HFFc6 (cell line): ENCODE data around the gene NPAS3. TPM values are rescaled to one million over a fixed set of nuclear protein-coding genes. Genes with fewer than 3 reads are reported as not detected.

Source experiments
- DNase-seq: peaks from one replicate; pipeline ENCODE4 v3.0.0-alpha.2; 2018
- H3K27ac Mint-ChIP-seq: 2 replicates; pipeline ENCODE4 v1.8.0; 2020; ENCODE audit warnings: mild to moderate bottlenecking, mixed read lengths
- H3K27me3 Mint-ChIP-seq: 2 replicates; pipeline ENCODE4 v1.8.0; 2021; ENCODE audit warnings: mild to moderate bottlenecking, moderate library complexity, mixed read lengths; ENCODE audit not compliant: insufficient read depth
- H3K36me3 Mint-ChIP-seq: 2 replicates; pipeline ENCODE4 v1.8.0; 2021; ENCODE audit warnings: low read depth, mixed read lengths
- H3K4me1 Mint-ChIP-seq: 2 replicates; pipeline ENCODE4 v1.8.0; 2020; ENCODE audit warnings: low read depth, mixed read lengths
- H3K4me3 Mint-ChIP-seq: 2 replicates; pipeline ENCODE4 v1.8.0; 2020; ENCODE audit warnings: mild to moderate bottlenecking, moderate library complexity, mixed read lengths
- H3K9me3 Mint-ChIP-seq: 2 replicates; pipeline ENCODE4 v1.8.0; 2020; ENCODE audit warnings: mild to moderate bottlenecking, mixed read lengths
- total RNA-seq, 6 experiments: library from RNA; stranded (reverse); fragmentation: NEBNext Ultra II Directional; extraction: Animal tissue kit (Norgen Biotek cat#: 25700); gene quantifications; 2 replicates in 1 of 6; 3 replicates in 5 of 6; pipeline ENCODE4 v1.2.3, GENCODE V29; 2021
- TF ChIP-seq, protein P1 (sequence below): fragments of 200-600 bp; sonication (generic); IDR thresholded peaks from 2 replicates; pipeline ENCODE4 v1.5.0; 2021; ENCODE audit warnings: antibody characterized with exemption, mild to moderate bottlenecking

NPAS3 gene
- total RNA-seq, 6 experiments from 2014 or later, result not detected

DNA sequence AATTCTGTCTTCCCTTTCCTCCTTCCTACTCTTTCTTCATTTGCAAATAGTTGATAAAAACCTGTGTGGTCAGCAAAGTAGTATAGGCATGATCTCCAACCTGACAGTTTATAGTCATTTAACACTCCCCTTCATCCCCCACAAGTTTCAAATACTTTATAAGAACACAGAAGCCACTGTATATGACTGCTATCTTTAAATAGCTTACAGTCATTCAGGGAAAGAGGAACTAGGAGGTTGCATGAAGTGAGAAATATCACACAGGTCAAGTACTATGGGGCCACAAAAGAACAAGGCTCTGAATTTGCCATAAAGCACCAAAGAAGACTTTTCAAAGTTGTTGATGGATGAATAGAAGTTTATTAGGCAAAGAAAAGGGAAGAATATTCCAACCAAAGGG lies 431.3 kb downstream of the NPAS3 start:
- H3K9me3 Mint-ChIP-seq, result no peaks in the 10 kb centered on the region; the same call in 1 of the 2 replicates
- TF ChIP-seq, protein P1, sequence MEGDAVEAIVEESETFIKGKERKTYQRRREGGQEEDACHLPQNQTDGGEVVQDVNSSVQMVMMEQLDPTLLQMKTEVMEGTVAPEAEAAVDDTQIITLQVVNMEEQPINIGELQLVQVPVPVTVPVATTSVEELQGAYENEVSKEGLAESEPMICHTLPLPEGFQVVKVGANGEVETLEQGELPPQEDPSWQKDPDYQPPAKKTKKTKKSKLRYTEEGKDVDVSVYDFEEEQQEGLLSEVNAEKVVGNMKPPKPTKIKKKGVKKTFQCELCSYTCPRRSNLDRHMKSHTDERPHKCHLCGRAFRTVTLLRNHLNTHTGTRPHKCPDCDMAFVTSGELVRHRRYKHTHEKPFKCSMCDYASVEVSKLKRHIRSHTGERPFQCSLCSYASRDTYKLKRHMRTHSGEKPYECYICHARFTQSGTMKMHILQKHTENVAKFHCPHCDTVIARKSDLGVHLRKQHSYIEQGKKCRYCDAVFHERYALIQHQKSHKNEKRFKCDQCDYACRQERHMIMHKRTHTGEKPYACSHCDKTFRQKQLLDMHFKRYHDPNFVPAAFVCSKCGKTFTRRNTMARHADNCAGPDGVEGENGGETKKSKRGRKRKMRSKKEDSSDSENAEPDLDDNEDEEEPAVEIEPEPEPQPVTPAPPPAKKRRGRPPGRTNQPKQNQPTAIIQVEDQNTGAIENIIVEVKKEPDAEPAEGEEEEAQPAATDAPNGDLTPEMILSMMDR, result no peak
- peaks cover 2% of the 10 kb centered on the region; the same call in 1 of the 2 replicates for H3K27me3 Mint-ChIP-seq
- H3K4me1 Mint-ChIP-seq, result no peaks in the 10 kb centered on the region
- no peak overlapping the region for H3K4me3 Mint-ChIP-seq
- H3K36me3 Mint-ChIP-seq, result no peaks in the 10 kb centered on the region
- no peak for DNase-seq
- no peak overlapping the region for H3K27ac Mint-ChIP-seq

DNA sequence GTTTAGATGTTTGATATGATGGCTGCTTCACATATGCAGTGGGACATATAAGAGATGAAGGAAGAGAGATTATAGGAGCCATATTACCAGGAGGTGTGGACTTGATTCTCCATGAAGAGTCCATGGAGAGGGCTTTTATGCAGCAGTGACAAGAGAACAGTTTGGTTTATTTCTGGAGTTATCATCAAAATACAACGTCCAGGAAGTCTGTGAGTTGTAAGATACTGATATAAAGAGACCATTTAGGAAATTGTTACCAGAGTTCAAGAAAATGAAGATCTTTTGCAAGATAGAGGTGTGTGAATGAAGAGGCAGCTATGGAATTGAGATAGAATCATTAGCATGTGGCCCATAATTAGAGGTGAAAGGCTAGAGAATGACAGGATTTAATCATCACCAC lies 431.7 kb downstream of the NPAS3 start:
- DNase-seq, result no peak
- TF ChIP-seq, protein P1, result no peak
- H3K27ac Mint-ChIP-seq, result no peak overlapping the region
- H3K36me3 Mint-ChIP-seq, result no peaks in the 10 kb centered on the region
- H3K4me1 Mint-ChIP-seq, result no peaks in the 10 kb centered on the region
- no peak overlapping the region for H3K4me3 Mint-ChIP-seq
- no peaks in the 10 kb centered on the region; the same call in 1 of the 2 replicates for H3K9me3 Mint-ChIP-seq
- H3K27me3 Mint-ChIP-seq, result peaks cover 2% of the 10 kb centered on the region; the same call in 1 of the 2 replicates

DNA sequence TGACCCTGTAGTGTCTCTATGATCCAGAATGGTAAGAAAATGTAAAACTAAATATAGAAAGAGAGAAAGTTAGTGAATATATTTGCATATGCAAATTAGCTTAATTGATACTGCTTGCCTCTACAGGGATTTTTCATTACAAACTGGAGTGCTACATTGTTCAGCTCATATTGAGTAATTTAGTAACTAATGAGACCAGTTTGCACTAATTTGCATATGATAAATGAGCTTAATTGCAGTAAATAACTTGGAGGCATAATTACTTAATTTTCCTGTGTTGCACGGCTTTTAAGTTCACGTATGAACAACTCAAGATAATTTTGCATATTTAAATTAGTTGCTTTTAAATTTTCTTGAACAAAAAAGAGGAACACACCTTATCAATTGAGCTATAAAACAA lies 436.5 kb downstream of the NPAS3 start:
- H3K27ac Mint-ChIP-seq, result no peak overlapping the region
- H3K9me3 Mint-ChIP-seq, result no peaks in the 10 kb centered on the region; the same call in 1 of the 2 replicates
- H3K36me3 Mint-ChIP-seq, result no peaks in the 10 kb centered on the region
- no peaks in the 10 kb centered on the region for H3K27me3 Mint-ChIP-seq
- no peak overlapping the region for H3K4me3 Mint-ChIP-seq
- DNase-seq, result no peak
- TF ChIP-seq, protein P1, result no peak
- no peaks in the 10 kb centered on the region for H3K4me1 Mint-ChIP-seq

DNA sequence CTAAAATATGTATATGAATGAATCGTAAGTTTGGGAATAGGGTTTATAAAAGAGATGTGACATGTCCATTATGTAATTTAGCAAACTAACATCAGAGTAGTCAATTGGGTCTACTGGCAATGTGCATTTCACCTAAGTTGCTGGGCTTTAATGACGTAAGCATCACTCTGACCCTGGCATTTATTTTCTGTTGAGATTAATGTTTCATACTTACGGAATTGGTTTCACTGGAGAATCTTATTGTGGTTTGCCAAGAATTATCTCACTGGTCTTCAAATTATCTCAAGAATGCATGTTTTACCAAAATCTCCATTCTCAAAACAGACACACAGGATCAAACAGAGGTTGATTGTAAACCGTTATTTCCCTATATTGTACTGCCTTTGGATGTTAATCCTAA lies 437.1 kb downstream of the NPAS3 start:
- Mint-ChIP-seq H3K4me3 (no peak overlapping the region), H3K9me3 (no peaks in the 10 kb centered on the region; the same call in 1 of the 2 replicates), H3K27me3 (no peaks in the 10 kb centered on the region), H3K4me1 (no peaks in the 10 kb centered on the region), H3K27ac (no peak overlapping the region), H3K36me3 (no peaks in the 10 kb centered on the region)
- TF ChIP-seq, protein P1, result no peak
- DNase-seq, result no peak

DNA sequence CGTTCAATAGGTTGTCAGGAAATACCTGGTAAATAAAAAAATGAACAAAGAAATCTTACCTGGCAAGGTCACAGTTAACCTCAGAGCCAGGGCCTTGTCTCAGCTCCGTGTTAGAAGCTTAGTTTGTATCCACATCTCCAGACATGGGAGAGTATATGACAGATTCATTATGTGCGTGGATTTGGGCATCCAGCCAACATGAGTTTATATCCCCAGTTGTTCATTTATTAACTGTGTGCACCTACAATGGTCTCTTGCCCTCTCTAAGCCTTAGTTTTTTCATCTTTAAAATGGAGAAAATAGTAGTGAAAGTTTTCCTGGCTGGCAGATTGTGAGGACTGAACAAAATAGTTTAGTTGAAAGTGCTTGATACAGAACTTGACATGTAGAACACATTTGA lies 437.8 kb downstream of the NPAS3 start:
- no peaks in the 10 kb centered on the region for H3K27me3 Mint-ChIP-seq
- TF ChIP-seq, protein P1, result no peak
- H3K9me3 Mint-ChIP-seq, result no peaks in the 10 kb centered on the region; the same call in 1 of the 2 replicates
- no peaks in the 10 kb centered on the region for H3K4me1 Mint-ChIP-seq
- DNase-seq, result no peak
- no peaks in the 10 kb centered on the region for H3K36me3 Mint-ChIP-seq
- no peak overlapping the region for H3K4me3 Mint-ChIP-seq
- H3K27ac Mint-ChIP-seq, result no peak overlapping the region
